ENCODE measurements around the gene RPA1.
"Not testable (repeated sequence)": the region's sequence is repeated elsewhere in the genome, so short reads cannot be mapped to it uniquely, and the experiment has no call there.

The RPA1 gene

GRCh38 chr17:1829592-1830257 lies at the start of gene RPA1, which contains the start of gene SMYD4:
Gene RPA1, plus strand, starts transcription at chr17:1830005. Its CDS starts 89 bp downstream, at chr17:1830094.
Gene SMYD4, minus strand, starts transcription at chr17:1829902. Its CDS starts 1,908 bp downstream, at chr17:1827994.
- DNase-seq (ENCODE audit: low spot score): peak; percentile 91

- DNase-seq (ENCODE audit: low spot score): no peak
Observed at GRCh38 chr17:1782171-1782567, 47.6 kb upstream of the RPA1 start.

DNA sequence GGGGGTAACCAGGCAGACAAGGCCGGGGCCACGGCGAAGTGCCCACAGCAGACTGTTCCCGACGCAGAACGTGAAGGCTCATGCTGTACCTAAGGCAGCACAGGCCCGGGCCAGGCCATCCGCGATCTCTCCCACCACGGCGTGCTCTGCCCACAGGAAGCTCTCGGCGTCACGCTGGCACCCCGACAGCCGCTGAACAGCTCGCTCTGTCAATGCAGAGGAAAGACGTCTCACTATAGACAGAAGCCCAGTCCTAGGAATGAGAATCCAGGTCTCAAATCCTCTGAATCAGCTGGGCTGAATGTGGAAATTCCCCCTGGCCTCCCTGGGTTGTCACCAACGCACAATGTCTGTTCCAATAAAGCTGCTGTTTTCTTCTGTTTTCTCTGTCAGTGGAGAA lies 46.5 kb upstream of the RPA1 start:
- DNase-seq (ENCODE audit: low spot score): no peak

DNA sequence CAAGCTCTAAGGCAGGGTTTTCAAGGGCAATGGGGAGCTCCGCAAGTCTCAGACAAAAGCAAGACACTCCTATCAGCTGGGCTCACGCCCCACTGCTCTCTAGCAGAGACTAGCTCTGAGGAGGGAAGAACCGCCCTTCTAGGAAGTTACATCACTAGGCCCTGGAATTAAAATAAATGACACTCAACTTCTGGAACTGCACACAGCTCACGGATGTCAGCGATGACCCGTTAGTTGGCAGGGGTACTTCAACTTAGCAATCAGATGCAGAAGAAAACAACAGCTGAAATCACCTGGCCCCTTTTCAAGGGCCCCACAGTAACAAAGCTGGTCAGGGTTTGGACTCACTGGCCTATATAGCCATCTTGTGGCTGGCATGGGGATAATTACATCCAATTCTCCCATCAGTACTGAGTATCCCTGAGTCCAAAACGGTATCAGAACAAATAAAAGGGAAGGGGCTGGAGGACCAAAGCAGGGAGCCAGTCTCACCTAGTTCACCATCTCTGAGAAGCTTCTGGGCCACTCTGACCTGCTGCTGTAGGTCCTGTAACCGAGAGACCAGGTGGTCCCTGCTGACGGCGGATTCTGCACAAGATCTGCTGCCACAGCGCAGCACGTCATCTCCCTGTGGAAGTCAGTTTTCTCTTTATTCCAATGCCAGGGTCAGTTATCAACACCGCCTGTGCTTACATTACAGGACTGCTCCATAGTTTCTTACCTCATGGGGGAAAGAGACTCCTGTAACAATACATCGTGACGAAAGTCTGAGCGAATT lies 45.8 kb upstream of the RPA1 start:
- DNase-seq (ENCODE audit: low spot score): no peak

DNA sequence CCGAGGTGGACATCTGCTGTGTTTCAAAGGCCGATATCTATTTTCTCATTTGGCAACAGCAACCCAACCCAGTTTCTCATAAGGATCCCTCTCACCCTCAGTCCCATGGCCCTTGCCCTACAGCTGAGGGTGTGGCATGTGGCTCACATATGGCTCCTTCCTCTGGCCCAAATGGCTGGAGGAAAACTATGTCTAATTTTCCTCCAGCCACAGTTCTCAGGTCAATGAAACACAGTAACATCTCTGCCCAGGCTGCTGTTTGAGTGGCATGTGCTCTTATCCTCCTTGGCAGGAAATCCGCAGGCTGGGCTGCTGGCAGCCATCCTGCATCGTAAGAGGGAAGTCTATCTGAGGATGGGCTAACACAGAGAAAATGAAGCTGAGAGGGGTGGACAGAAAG lies 43.9 kb upstream of the RPA1 start:
- no peak for DNase-seq (ENCODE audit: low spot score)

DNA sequence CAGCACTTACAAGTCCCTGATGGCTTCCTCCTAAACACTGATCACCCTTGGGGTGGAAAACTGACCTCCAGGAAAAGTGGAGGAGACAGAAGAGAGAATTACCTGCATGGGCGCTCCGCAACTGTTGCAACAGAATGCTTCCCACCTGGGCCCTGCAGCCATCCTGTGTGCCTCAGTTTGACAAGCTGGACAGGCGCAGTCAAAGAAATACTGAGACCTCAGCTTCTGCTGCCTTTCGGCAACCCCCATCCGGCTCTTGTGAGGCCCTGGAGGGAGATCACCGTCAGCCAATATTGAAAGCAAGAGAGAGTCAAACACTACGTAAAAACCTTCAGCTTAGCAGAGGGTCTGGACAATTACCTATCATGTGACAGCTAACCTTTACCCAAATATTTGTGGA lies 43.1 kb upstream of the RPA1 start:
- DNase-seq (ENCODE audit: low spot score): no peak

- peak; percentile 73 for DNase-seq (ENCODE audit: low spot score)
Observed at GRCh38 chr17:1787301-1787902, 42.4 kb upstream of the RPA1 start.

DNA sequence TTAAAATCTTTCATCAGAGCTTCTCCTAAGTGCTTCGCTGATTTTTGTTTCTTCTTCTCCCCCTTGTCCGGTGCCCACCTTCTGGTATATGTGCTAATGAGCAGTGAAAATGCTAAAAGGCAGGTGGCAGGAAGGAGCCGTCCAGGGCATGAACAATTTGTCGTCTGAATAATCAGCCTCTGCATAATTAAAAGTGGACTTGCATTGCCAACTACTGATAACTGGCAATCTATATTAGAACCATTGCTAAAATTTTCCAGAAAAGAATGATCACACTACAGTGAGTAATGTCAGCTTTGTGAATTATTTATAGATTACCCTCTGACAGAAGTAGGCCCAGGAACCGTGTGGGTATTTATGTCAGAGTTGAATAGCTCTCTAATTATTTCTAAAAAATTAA lies 39.9 kb upstream of the RPA1 start:
- DNase-seq (ENCODE audit: low spot score): no peak

GRCh38 chr17:1792495-1793446 lies 37.0 kb upstream of the RPA1 start:
- no peak for DNase-seq (ENCODE audit: low spot score)

DNA sequence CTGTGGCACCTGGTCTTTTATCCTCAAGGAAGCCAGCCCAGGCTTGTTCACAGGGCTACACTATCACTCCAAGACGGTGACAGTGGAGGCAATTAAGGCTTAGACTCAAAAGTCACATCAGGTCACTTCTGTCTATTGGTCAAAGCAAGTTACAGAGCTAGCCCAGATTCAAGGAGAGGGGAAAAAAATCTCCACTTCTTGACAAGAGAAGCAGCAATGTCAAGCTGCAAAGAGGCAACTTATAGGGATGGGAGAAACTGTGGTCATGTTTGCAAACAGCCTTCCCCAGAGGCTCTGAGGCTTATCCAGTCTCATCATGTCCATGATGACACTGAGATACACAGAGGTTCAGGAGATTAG lies 36.4 kb upstream of the RPA1 start:
- DNase-seq (ENCODE audit: low spot score): no peak

DNA sequence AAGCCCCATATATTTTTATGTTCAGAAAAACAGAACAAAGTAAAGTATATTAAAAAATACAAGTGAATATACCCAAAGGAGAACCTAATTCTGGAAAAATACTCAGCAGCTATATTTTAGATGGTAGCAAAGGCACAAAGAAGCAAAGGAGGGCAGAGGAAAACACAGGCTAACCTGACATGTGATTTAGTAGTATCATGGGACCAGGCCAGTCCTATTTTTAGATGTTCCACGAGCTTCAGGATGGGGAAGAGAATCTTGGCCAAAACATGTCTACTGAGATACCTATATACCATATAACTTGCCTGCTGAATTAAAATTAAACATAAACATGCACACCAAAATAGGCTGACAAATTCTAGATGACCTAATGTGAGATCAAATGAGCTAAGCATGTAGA lies 33.0 kb upstream of the RPA1 start:
- DNase-seq (ENCODE audit: low spot score): no peak

DNA sequence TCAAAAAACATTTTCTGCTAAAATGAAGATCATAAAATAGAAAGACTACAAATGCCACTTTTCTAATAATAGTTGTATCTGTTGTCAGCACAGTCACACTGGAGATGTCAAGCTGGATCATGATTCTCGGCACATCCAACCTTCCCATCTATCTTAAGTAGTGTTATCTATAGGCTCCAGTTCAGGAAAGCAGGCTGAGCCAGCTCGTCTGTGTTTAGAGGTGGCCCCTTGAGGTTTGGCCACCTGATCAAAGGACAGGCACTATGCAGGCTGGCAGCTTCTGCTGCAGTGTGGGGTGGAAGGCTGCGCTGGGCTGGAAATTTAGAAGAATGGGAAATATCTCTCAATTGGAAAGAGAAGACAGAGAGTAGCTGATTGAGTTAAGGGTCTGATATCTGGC lies 32.5 kb upstream of the RPA1 start:
- no peak for DNase-seq (ENCODE audit: low spot score)

DNA sequence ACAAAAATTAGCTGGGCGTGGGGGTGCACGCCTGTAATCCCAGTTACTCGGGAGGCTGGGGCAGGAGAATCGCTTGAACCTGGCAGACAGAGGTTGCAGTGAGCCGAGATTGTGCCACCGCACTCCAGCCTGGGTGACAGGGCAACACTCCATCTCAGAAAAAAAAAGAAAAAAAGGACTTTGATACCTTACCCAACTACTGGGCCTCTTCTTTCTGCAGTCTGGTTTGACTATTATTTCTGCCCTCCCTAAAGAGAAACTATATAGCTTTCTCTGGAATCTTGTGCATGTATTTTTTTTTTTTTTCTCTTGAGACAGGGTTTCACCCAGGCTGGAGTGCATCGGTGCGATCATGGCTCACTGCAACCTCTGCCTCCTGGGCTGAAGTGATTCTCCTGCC lies 32.0 kb upstream of the RPA1 start:
- DNase-seq (ENCODE audit: low spot score): not testable (repeated sequence)

DNA sequence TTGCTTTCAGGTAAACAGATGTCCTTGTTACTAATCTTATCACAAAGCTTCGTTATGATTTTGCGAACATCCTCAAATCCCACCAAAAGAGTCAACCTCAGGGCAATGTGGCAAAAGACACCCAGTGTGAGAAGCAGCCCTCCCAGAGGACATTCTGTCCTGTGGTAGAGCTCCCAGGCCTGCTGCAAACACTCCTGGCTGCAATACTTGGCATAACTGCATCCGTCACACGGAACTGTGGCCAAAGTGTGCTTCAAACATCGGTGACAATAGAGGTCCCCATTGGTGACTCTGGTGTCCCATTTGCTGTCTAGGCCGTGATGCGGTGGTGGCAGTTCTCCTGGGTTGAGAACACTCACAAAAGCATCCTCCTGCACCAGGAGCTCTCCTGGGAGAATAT lies 29.6 kb upstream of the RPA1 start:
- DNase-seq (ENCODE audit: low spot score): no peak

DNA sequence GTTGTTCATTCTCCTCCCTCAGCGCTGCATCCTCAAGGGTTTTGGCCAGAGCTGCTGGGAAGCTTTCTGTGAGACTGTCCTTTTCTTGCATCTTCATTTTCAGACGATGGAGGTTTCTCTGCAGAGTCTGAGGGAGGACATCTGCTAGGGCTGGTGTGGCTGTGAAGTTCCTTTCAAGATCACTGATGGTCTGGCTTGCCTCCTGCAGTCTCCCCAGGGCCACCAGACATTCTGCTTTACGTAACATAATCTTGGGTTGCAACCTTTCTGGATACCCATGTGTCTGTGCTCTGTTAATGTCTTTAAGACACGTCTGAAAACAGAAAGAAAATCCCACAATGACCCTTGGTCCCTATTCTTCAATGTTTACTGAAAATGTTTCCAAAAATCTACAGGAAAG lies 29.1 kb upstream of the RPA1 start:
- DNase-seq (ENCODE audit: low spot score): no peak

DNA sequence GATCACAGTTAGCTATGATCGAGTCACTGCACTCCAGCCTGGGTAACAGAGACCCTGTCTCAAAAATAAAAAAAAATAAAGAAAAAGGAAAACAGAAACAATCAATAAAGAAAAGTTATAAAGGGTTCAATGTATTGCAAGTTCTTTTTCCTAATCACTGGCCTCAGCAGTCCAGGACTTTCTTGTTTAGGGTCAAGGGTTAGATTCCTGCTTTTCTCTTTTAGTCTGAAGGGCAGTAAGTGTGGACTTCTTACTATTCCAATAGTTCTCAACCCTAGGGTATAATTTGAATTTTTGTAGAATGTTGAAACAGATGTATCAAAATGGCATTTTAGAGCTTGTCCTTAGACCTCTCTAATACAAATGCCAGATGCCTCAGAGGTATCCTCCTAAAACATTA lies 27.4 kb upstream of the RPA1 start:
- no peak for DNase-seq (ENCODE audit: low spot score)

DNA sequence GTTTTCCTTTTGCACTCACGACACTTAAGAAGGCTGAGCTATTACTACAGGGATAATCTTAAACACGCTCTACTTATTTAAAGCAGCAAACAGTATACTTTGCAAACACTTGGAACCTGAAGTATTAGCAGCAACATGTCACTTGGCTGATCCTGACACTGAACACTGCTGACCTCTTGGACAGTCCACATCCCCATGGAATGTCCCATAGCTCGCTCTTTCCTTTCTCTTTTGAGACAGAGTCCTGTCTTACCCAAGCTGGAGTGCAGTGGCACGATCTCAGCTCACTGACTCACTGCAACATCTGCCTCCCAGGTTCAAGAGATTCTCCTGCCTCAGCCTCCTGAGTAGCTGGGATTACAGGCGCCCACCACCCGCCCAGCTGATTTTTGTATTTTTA lies 26.5 kb upstream of the RPA1 start:
- no peak for DNase-seq (ENCODE audit: low spot score)

DNA sequence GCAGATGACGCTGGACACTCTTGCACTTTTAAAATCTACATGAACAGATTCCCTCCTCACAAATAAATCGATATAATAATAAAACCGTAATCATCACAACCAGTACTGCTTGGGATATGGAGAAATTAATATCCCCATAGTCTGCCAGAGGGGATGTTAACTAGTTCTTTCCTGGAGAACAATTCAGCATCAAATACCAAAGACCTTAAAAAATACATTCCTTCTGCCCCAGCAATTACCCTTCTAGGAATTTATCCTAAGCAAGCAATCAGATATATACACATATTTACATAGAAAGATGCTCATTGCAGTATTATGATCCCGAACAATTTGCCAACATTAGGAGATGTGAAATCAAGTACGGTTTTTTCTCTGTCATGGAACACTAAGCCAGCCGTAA lies 21.9 kb upstream of the RPA1 start:
- DNase-seq (ENCODE audit: low spot score): no peak

DNA sequence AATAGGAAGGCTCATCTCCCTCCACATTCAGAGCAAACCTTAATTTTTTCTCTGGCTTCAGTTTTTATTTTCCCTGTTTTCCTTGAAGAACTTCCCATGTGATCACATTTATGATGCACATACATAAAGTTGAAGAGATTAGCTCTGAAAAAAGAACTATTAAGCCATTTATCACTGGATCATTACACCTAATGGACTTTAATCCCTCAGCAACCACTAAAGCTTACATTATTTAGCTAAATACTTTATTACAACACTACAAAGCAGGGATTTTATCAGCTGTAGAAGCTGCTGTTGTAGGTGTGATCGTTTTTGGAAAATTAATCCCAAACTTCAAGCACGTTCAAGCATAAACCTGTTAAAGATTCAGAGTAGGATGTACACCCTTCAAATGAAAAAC lies 21.2 kb upstream of the RPA1 start:
- DNase-seq (ENCODE audit: low spot score): no peak

DNA sequence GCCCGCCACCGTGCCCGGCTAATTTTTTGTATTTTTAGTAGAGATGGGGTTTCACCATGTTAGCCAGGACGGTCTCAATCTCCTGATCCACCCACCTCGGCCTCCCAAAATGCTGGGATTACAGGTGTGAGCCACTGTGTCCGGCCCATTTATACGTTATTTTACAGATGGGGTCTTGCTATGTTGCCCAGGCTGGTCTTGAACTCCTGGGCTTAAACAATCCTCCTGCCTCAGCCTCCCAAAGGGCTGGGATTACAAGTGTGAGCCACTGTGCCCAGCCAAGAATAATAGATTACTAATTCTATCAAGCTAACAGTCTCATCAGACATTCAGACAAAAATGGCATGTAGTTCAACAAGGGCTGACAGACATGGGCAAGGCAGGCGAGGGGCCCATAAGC lies 20.0 kb upstream of the RPA1 start:
- not testable (repeated sequence) for DNase-seq (ENCODE audit: low spot score)

DNA sequence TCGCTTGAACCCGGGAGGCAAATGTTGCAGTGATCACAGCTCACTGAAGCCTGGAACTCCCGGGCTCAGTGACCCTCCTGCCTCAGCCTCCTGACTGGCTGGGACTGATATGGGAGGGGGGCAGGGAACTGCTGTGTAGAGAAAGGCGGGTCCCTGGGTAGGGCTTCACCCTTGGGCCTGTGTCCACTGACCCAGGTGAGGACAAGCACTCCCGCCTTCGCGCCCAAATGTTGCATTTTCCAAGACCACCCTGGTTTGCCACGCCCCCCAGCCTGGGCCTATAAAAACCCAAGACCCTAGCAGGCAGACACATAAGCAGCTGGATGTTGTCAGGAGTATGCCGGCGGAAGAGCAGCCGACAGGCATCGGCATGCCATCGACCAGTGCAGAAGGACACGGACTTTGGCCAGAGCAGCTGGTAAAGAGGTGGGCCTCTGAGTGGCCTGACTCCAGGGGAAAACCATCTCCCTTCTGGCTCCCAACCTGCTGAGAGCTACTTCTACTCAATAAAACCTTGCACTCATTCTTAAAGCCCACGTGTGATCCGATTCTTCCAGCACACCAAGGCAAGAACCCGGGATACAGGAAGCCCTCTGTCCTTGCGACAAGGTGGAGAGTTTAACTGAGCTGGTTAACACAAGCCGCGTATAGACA lies 19.2 kb upstream of the RPA1 start:
- DNase-seq (ENCODE audit: low spot score): no peak

DNA sequence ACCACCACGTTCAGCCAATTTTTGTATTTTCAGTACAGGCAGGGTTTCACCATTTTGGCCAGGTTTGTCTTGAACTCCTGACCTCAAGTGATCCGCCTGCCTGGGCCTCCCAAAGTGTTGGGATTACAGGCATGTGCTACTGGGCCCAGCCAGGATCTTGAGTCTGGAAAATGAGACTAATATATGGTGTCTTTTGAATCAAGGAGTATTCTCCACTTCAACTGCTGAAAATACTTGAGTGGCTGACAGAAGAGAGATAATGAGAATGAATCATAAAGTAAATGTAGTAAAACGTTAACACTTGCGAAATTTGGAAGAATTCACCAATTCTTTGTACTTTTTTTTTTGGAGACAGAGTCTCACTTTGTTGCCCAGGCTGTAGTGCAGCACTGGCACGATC lies 16.7 kb upstream of the RPA1 start:
- no peak for DNase-seq (ENCODE audit: low spot score)

Data from LoVo (cell line).